HG02623 (cell line): Measurements from ENCODE around the gene ASXL2.
"Not testable (repeated sequence)": the region's sequence is repeated elsewhere in the genome, so short reads cannot be mapped to it uniquely, and the experiment has no call there.

ENCODE experiments used
- ATAC-seq: cut with Tn5 transposase; IDR thresholded peaks from one replicate; pipeline ENCODE4 v1.9.1; 2021; ENCODE audit warnings: moderate library complexity; ENCODE audit not compliant: unreplicated experiment

The ASXL2 gene

DNA sequence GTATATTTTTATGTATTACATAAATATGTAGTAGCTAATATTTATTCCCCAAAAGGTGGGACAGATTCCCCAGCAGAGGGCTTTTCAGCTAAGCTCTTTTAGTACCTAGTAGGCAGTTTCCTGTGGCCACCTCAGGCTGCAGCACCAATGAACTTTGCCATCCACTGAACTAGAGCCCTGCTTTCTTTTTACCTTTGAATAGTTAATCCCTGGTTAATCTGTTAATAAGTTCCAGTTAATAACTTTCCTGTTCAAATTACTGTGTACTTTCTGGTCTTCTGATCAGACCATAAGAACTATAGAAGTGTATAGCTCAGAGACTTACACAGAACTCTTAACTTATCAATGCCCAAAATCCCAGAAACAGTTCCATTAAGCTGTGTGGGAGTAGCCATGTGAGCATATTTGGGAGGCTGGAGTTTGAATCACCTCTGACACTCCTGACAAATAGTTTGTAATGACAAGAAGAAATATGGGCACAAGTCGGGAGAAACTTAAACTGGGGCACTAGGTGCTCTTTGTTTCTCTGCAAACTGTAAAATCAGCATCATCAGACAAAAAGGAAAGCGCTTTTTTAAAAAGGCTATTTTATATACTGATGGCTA lies 40.0 kb downstream of the ASXL2 start:
- ATAC-seq = no peak

DNA sequence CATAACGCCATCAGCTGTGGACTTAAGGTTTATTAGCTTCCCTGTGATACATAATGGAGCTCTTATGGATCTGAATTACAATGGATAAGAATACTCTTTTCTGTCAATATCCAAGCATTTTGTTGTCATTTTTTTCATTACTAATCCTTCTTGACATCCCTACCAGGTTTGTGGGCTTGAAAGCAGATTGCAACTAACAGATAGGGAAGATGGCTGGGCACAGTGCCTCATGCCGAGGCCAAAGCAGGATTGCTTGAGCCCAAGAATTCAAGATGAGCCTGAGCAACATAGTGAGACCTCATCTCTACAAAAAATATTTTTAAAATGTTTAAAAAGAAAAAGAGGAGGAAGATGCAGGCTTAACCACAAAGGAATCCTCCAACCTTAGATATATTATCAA lies 42.4 kb downstream of the ASXL2 start:
- ATAC-seq = no peak

DNA sequence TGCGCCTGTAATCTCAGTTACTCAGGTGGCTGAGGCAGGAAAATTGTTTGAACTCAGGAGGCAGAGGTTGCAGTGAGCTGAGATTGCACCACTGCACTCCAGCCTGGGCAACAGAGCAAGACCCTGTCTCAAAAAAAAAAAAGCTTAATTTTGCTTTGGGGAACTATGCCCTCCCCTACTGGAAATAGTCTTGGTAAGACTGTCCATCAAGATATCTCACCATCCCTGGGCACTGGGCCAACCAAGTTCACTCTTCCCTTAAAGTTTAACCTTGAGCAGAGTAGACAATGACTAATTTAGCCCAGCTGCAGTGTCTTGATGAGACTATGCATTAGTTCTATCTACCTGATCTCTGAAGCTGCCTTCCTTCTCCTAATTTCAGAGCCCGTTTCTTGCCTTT lies 44.7 kb downstream of the ASXL2 start:
- no peak for ATAC-seq

DNA sequence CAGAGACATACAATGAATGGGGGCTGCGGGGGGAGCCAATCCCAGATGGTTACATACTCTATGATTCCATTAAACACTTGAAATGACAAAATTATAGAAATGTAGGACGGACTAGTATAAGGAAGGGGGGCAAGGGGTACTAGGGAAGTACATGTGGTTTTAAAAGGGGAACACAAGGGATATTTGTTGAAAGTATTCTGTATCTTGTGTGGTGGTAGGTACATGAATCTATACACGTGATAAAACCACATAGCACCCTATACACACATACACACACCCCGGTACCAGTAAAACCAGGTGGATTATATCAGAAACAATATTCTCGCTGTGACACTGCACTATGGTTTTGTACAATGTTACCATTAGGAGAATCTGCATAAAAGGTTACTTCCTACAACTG lies 45.4 kb downstream of the ASXL2 start:
- no peak for ATAC-seq

DNA sequence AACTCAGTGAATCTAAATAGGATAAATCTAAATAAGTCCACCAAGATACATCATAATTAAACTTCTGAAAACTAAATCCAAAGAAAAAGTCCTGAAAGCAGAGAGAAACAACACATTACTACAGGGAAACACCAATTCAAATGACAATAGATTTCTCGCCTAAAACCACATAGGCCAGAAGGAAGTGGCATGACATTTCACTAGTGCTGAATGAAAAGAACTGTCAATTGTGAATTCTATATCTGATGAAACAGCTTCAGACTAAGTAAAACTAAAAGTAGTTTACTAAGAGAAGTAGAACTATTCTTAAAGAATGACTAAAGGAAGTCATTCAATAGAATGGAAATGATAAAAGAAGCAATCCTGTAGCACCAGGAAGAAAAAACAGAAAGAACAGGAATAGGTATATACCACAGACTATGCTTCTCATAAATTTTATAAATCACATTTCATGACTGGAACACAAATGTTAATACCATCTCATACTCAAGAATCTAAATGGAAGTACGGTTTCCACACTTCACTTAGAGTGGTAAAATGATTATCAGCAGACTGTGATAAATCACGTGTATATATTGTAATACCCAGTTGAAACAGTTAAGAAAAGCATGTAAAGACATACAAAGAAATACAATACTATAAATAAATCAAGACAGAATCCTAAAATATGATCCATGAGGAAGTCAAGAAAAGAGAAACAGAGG lies 46.4 kb downstream of the ASXL2 start:
- ATAC-seq = no peak

DNA sequence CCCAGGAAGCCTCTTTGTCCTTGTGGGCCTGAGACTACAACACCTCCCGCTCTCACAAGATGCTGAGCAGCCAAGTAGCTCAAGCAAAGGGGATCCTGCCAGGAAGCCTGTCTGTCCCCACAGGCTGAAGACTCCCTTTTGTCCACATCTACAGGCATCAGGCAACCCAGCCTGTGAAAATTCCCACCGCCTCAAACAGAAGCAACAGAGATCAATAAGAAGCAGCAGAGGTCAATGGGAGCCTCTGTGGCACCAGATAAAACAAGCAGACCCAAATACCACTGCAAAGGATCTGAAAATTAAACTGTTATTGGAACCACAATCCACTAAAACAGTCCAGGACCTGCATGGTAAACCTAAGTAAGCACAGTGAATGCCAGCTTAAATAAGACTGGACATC lies 48.5 kb downstream of the ASXL2 start:
- ATAC-seq = no peak

DNA sequence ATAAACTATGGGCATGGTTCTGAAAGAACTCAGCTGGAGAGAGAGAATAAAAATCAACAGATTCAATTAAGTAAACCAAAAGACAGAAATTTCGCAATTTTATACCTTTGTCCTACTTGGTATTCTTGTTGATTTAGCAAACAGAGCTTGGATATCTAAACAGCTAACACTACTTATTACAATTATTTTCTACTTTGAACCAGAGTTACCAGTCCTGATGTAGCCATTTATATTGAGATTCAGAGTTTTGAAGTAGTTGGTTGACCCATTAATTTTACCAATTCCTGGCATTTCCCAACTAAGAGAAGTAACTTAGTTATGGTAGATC lies 48.9 kb downstream of the ASXL2 start:
- no peak for ATAC-seq

DNA sequence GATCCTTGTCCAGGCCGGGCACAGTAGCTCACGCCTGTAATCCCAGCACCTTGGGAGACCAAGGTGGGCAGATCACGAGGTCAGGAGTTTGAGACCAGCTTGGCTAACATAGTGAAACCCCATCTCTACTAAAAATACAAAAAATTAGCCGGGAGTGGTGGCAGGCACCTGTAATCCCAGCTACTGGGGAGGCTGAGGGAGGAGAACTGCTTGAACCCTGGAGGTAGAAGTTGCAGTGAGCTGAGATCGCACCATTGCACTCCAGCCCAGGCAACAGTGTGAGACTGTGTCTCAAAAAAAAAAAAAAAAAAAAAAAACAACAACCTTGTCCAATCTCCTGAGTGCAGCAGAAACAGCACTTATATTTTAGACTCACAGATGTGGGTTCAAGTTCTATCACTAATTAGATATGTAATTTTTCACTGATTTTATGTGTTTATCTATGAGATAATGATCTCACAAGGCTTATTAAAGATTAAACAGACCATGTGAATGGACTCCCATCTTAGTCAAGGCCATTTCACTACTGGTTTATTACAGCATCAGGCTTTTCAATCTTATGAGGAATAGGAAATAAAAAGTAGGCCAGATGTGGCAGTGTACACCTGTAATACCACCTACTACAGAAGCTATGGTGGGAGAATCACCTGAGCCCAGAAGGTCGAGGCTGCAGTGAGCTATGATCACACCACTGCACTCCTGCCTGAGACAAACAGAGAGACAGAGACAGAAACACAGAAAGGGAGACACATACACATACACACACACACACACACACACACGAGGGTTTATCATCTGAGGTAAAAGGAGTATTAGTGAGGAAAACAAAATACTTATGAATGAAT lies 49.5 kb downstream of the ASXL2 start:
- not testable (repeated sequence) for ATAC-seq

DNA sequence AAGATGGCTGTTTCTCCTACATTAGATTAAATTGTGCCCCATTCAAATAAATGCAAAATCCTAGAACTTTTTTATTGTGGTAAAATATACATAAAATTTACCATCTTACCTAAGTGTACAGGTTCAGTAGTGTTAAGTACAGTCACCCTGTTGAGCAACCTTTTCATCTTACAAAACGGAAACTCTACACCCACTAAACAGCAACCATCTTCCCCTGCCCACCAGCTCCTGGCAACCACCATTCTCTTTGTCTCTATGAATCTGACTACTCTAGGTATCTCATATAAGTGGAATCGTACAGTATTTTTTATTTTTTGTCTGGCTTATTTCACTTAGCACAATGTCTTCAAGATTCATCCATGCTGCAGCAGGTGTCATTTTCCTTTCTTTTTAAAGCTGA lies 53.0 kb downstream of the ASXL2 start:
- ATAC-seq = no peak

DNA sequence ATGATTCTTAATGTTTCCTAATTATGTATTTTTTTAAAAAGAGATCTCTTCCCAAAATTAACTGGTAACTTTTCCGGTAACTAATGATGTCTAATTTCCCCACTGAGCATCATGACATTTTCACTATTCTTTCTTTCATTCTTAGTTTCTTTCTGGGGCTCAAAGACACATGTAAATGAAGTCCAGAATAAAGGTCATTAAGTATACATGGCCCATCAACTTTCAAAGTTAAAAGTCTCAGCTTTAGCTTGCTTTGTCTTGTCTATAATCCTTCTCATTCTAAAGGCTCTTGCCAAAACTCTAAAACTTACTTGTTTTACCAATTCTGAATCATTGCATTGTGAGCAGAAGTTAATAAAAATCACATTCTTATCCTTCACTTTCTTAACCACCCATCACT lies 53.6 kb downstream of the ASXL2 start:
- ATAC-seq = no peak

DNA sequence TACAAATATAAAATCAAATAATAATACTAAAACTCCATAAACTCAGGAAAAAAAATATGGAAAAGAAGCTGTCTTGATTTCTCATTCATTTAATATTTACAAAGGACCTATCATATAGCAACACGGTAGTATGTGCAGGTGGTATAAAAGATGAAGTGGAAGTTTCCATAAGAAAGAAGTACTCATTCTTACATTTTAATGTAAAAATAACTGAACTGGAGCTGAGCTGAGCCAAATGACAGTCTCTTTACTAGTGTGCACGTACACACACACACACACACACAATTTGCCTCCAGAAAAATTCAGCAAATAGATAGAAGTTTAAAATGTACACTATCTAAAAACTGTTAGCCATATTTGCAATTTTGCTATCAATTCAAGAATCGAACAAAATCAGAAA lies 54.1 kb downstream of the ASXL2 start:
- no peak for ATAC-seq

DNA sequence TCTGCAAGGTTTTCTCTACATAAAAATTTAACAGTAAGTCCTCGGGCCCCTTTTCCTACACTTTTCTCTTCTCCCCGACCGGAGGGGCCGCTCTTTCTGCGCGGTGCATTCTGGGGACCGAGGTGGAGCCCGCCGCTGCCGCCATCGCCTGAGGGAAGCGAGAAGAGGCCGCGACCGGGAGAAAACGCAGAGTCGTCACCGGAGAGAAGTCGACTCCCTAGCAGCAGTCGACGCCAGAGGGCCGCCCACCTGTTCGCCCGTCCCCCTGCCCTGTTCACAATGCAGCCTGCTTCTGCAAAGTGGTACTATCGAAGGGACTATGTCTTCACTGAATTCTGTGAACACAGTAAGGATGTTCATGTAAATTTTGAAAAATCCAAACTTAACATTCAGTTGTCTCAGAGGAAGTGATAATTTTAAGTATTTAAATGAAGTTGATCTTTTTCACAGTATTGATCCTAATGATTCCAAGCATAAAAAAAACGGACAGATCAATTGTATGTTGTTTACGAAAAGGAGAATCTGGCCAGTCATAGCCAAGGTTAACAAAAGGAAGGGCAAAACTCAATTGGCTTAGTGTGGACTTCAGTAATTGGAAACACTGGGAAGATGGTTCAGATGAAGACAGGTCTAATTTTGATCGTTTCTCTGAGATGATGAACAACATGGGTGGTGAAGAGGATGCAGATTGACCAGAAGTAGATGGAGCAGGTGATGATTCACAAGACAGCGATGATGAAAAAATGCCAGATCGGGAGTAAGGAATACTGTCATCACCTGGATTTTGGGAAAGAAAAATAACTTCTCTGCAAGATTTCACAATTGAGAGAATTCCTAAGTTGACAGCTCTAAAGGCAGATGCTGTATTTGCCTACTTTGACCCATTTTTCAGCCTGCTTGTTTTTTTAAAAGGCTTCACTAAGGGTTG lies 55.8 kb downstream of the ASXL2 start:
- ATAC-seq = no peak

DNA sequence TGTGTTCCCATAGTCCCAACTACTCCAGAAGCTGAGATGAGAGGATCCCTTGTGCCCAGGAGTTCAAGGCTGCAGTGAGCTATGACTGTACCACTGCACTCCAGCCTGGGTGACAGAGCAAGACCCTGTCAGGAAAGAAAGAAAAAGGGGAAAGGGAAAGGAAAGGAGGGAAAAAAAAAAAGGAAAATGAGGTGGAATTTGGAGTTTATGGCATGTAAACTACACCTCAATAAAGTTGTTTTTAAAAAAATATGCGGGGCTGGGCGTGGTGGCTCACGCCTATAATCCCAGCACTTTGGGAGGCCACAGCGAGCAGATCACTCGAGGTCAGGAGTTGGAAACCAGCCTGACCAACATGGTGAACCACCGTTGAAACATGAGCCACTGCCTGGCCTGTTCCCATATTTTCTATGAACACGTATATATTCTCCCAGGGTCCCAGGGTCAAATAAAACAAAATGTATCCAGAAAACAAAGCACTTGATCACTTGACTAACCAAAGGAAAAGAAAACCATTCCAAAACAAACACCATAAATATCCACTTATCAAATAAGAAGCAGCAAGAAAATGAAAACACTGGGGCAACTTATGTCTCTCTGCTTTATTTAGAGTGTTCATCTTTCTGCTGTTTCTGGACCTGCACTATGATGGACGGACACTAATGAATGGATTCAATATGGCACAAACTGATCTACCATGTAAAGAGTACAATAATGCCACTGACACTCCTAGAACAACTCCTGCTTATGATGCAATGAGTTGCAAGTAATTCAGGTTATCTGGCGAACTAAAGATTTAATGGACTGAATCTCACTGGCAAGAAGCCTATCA lies 56.8 kb downstream of the ASXL2 start:
- ATAC-seq = no peak

DNA sequence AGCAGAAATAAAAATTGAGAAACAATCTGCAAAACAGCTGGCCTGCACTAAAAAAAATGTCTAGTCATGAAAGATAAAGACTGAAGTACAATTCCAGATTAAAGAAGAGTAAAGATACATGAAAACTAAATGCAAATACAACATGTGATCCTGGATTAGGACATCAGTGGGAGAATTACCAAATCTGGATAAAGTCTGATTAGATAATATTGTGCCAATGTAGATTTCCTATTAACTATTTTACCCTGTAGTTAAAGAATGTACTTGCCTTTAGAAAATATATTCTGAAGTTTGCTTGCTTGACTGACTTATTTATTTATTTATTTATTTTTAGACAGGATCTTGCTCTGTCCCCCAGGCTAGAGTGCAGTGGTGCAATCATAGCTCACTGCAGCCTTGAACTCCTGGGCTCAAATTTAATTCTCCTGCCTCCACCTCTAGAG lies 58.7 kb downstream of the ASXL2 start:
- no peak for ATAC-seq

DNA sequence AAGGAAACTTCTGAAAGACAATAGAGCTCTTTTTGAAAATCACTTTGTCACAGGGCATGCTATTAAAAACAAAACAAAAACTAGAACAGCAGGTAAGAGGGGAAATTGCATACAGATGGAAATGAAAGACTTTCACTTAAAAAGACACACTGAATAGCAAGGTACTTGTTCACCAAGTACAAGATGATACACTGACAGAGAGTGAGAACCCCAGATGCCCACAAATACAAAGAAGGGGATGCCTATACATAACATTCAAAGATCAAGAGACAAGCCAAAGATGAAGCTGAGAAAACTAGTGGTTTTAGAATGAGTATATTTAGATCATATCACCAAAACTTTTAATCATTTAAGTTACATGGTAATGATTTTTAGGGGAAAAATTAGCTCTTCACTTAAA lies 60.7 kb downstream of the ASXL2 start:
- peak; percentile 58 for ATAC-seq

DNA sequence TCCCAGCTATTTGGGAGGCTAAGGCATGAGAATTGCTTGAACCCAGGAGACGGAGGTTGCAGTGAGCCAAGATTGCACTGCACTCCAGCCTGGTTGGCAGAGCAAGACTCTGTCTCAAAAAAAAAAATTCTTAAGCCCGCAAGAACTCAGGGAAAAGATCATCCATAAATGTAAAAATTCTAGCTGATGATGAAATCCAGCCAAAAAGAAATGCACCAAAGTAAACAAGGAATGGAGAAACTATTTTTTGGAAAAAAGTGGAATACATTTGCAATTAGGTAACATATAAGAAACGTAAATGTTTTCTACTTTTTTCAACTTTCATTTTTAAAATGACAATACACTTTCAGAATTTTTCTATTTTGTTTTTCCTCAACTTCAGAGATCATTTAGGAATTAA lies 61.3 kb downstream of the ASXL2 start:
- ATAC-seq = no peak

DNA sequence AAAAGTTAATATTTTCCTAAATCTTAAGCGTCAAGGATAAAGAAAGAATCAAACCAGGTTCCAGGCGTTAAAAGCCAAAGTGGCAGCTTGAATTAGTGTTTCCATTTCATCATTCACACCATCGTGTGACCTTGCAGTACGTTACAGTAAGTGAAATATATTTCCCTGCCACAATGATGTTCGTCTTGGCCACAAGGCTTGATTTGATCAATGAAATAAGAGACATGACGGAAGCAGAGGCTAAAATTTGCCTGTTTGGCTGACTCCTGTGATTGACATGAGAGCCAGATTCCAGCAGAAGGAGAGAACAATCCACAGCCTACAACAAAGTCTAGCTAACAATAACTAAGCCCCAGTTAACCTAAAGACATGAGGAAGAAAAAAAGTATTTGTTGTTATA lies 62.0 kb downstream of the ASXL2 start:
- ATAC-seq = no peak

DNA sequence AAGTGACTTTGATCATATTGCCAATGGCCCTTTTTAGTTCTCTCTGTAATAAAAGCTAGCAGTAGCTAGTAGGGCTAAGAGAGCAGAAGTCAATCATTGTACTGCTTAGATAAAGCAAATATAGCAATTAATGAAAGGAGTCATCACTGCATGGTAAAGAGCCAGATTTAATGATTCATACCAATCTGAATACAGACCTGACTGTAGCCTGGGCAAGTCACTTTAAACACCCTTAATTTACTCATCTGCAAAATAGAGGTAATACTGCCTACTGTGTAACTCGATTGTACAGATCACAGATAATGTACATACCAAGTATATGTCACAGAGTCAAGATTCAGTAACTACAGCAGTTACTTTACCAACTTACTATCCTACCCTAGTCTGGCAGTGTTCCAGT lies 63.6 kb downstream of the ASXL2 start:
- ATAC-seq = no peak

DNA sequence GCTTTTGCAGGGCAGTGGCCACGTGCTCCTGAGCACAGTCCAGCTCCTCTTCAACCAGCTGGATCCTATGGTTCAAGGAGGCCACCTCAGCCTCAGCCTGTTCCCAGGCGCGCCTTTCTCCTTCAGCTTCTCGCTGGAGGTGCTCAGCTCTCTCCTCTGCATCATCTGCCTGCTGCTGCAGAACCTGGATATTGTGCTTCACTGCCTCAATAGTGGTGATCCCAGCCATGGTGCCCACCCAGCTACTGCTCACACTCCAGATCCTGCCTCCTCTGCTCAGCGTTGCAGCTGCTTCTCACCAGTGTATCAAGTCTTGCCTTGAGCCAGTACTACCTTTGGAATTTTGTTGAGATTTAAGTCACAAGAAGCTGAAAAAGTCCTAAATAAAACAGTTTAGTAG lies 67.9 kb downstream of the ASXL2 start:
- no peak for ATAC-seq

DNA sequence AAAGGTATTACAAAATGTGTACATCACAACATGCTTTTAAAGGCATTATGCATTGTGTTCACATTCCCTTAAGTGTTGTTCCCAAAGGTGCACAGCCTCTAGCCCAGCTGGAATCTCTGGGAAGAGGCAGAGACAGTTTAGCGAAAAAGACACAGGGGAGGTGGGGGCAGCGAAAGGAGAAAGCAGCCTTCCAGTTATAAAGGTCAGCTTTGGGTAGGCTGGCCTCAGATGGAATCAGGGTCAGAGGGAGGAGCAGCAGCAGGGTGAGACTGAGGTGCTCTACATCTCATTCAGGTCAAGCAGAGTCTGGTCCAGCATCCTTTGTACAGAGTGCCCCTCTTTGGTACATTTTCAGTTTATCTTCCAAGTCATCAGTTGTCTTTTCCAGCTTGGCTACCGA lies 68.6 kb downstream of the ASXL2 start:
- no peak for ATAC-seq
